HL-60 (cell line): ENCODE measurements around the gene GNAL.

Source experiments
- CTCF ChIP-seq: IDR thresholded peaks from one replicate; pipeline ENCODE4 v1.5.1; 2011; ENCODE audit warnings: low read length, control low read depth, inconsistent platforms; ENCODE audit not compliant: insufficient read depth
- GABPA ChIP-seq: IDR thresholded peaks from 2 replicates; pipeline ENCODE4 v1.6.1; 2012; ENCODE audit warnings: low read depth
- REST ChIP-seq: IDR thresholded peaks from 2 replicates; pipeline ENCODE4 v1.6.1; 2012; ENCODE audit warnings: low read depth; ENCODE audit not compliant: insufficient replicate concordance

- TF ChIP-seq CTCF (no peak), GABPA (no peak), REST (no peak)
Measured at GRCh38 chr18:11888726-11889125, 199.7 kb downstream of the GNAL start.
